Endothelial cell of umbilical vein (primary cell): ENCODE results near the gene DEFB129. TPM values are rescaled to one million over a fixed set of nuclear protein-coding genes. Genes with fewer than 3 reads are reported as not detected.

ENCODE experiments used
- BruUV-seq: library from RNA; stranded (reverse); fragments of 400-500 nt; replicated peaks from 2 replicates; lab custom pipeline; 2021; lab: Mats Ljungman, UMichigan
- CTCF ChIA-PET: fragments of 300-600, 350-600 bp; sonication (Branson Sonifier 250); formaldehyde crosslinking; loops from one replicate; lab custom pipeline; 2021; ENCODE audit warnings: antibody characterized with exemption, inconsistent platforms; lab: Charles Lee
- POLR2A ChIA-PET: fragments of 300-600, 350-600 bp; sonication (Branson Sonifier 250); formaldehyde crosslinking; loops from one replicate; lab custom pipeline; 2021; ENCODE audit warnings: antibody characterized with exemption, inconsistent platforms; lab: Charles Lee
- DNase-seq: peaks from one replicate; pipeline ENCODE4 v3.0.0-alpha.2; 2011; ENCODE audit warnings: low read depth, low spot score
- FAIRE-seq: peaks from 2 replicates; lab custom pipeline; 2011; peaks lifted over from hg19 to GRCh38; lab: Jason Lieb, UNC
- H2AFZ ChIP-seq: 2 replicates; pipeline ENCODE4 v1.6.0; 2012; ENCODE audit warnings: low read depth, low read length, control low read depth, inconsistent platforms
- H3K27ac ChIP-seq: 2 replicates; pipeline ENCODE4 v1.5.1; 2011; ENCODE audit warnings: low read depth, mild to moderate bottlenecking, control low read depth, low read length, moderate library complexity; ENCODE audit not compliant: insufficient read depth
- H3K27me3 ChIP-seq, 2 experiments: 2 replicates each; pipeline versions ENCODE4 v1.6.0 to v1.6.1; 2011; ENCODE audit warnings: low read length in 2 of 2, mixed read lengths in 1 of 2; ENCODE audit not compliant: control insufficient read depth in 2 of 2, insufficient read depth in 2 of 2
- H3K36me3 ChIP-seq, 2 experiments: 2 replicates in 1 of 2; 3 replicates in 1 of 2; pipeline ENCODE4 v1.5.1; 2011; ENCODE audit warnings: low read length in 2 of 2, mild to moderate bottlenecking in 1 of 2, moderate library complexity in 1 of 2; ENCODE audit not compliant: control insufficient read depth in 2 of 2, insufficient read depth in 2 of 2; ENCODE audit errors: extremely low read depth in 1 of 2
- H3K4me1 ChIP-seq: 3 replicates; pipeline ENCODE4 v1.5.1; 2011; ENCODE audit warnings: mild to moderate bottlenecking, low read length; ENCODE audit not compliant: control insufficient read depth, insufficient read depth; ENCODE audit errors: extremely low read depth
- H3K4me2 ChIP-seq: 2 replicates; pipeline ENCODE4 v1.6.1; 2011; ENCODE audit warnings: low read length, control low read depth, mixed read lengths; ENCODE audit not compliant: insufficient read depth
- H3K4me3 ChIP-seq, 3 experiments: fragments of 200-600 bp in 1 of 3; sonication (generic), shearing (Covaris generic) in 1 of 3; replicated peaks in 1 of 3; 2 replicates each; pipeline ENCODE4 v1.5.1; 2011 to 2016; ENCODE audit warnings: control low read depth in 3 of 3, low read length in 3 of 3, mild to moderate bottlenecking in 2 of 3, inconsistent platforms in 1 of 3, low read depth in 1 of 3, moderate library complexity in 1 of 3; ENCODE audit not compliant: insufficient read depth in 1 of 3
- H3K79me2 ChIP-seq: 2 replicates; pipeline ENCODE4 v1.6.0; 2012; ENCODE audit warnings: low read length, inconsistent platforms; ENCODE audit not compliant: control insufficient read depth, insufficient read depth
- H3K9ac ChIP-seq: replicated peaks from 2 replicates; pipeline ENCODE3; 2011; ENCODE audit warnings: low read length, control low read depth; ENCODE audit not compliant: insufficient read depth; ENCODE audit errors: extremely low read depth
- H3K9me1 ChIP-seq: replicated peaks from 3 replicates; pipeline ENCODE4 v1.6.0; 2011; ENCODE audit warnings: mild to moderate bottlenecking, low read length; ENCODE audit not compliant: control insufficient read depth, insufficient read depth; ENCODE audit errors: extremely low read depth
- H3K9me3 ChIP-seq: replicated peaks from 2 replicates; pipeline ENCODE4 v1.5.1; 2012; ENCODE audit warnings: low read length, inconsistent platforms; ENCODE audit not compliant: control insufficient read depth, insufficient read depth
- H4K20me1 ChIP-seq: replicated peaks from 2 replicates; pipeline ENCODE3; 2011; ENCODE audit warnings: mild to moderate bottlenecking, low read length; ENCODE audit not compliant: control insufficient read depth, insufficient read depth; ENCODE audit errors: extremely low read depth
- EZH2 ChIP-seq: IDR thresholded peaks from 2 replicates; pipeline ENCODE4 v1.6.1; 2012; ENCODE audit warnings: borderline replicate concordance, low read depth, mild to moderate bottlenecking, moderate library complexity, low read length, inconsistent platforms; ENCODE audit not compliant: severe bottlenecking
- FOS ChIP-seq: IDR thresholded peaks from 2 replicates; pipeline ENCODE4 v1.6.1; 2011; ENCODE audit warnings: mild to moderate bottlenecking, low read length, moderate library complexity, borderline replicate concordance; ENCODE audit not compliant: insufficient read depth
- POLR2AphosphoS5 ChIP-seq: IDR thresholded peaks from 2 replicates; pipeline ENCODE4 v1.6.1; 2012; ENCODE audit warnings: low read depth, mild to moderate bottlenecking, control low read depth, low read length, moderate library complexity; ENCODE audit not compliant: insufficient read depth
- dilution Hi-C: fragments of 300-500 bp; cut with MboI; formaldehyde crosslinking; loops from one replicate; pipeline ENCODE4 v1.15.0; 2019; ENCODE audit warnings: low sequenced_read_pairs; ENCODE audit not compliant: extremely low pct_ligation_motif_present
- intact Hi-C: fragments of 100-400 bp; cut with micrococcal nuclease; formaldehyde crosslinking; loops from one replicate; pipeline ENCODE4 v1.10.0; 2022
- polyA plus RNA-seq, 4 experiments: library from polyadenylated mRNA; depleted of rRNA in 3 of 4; stranded (reverse) in 3 of 4; unstranded in 1 of 4; fragments of >200 nt; gene quantifications; 2 replicates each; pipeline versions ENCODE4 v1.2.1 to v1.2.3, GENCODE V29; 2011 to 2012; ENCODE audit warnings: missing spikeins in 1 of 4
- total RNA-seq: library from RNA; stranded (reverse); gene quantifications from 2 replicates; pipeline ENCODE4 v1.2.3, GENCODE V29; 2021
- TF ChIP-seq, protein P1 (sequence below), 2 donors: IDR thresholded peaks; 1 replicate in 1 of 2; 2 replicates in 1 of 2; pipeline ENCODE4 v1.5.1; 2011; ENCODE audit warnings: low read length in 2 of 2, mild to moderate bottlenecking in 2 of 2, moderate library complexity in 2 of 2, control low read depth in 1 of 2, inconsistent platforms in 1 of 2, low read depth in 1 of 2; ENCODE audit not compliant: insufficient read depth in 1 of 2; ENCODE audit errors: extremely low read depth in 1 of 2

Gene DEFB129
- total and polyA plus RNA-seq, 2 donors (not counting 3 experiments of a cell fraction or from before 2014, with no cell fraction given): not detected

DNA sequence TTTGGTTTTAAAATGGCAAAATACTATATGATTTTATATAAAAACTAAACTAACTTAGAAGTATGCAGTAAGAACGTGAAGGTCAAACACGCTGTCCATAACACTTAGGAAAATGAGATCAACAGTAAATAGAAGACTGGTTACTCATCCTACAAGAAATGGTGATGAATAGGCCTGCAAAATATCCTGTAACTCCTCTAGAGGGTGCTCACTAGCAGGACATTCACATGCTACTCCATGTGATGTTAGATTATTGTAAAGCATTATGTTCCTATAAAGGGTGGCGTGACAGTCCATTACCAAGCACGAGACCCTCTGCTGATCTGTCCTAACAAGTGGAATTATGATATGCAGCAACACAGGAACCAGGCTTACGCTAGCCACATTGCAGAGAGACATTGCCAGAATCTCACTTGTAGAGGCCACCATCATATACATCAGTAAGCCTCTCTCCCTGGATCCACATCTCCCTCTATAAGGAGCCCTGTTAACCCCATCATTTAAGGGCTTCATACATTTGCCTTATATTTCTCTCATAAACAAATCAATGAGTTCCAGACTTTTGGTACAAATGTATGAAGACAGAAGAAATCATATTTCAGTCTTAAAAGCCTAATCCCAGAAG is 18.0 kb upstream of the DEFB129 start:
- Histone ChIP-seq H3K9me1 (no peaks in the 10 kb centered on the region), H3K79me2 (no peaks in the 10 kb centered on the region), H3K4me3 (no peak overlapping the region), H3K27ac (no peak overlapping the region), H3K27me3 (peaks cover 11 to 22% of the 10 kb centered on the region in 2 experiments), H3K36me3 (no peaks in the 10 kb centered on the region), H3K9ac (no peak overlapping the region), H3K4me2 (no peak overlapping the region), H2AFZ (no peak overlapping the region), H3K9me3 (no peaks in the 10 kb centered on the region), H4K20me1 (no peaks in the 10 kb centered on the region), H3K4me1 (no peaks in the 10 kb centered on the region)
- TF ChIP-seq, protein P1, sequence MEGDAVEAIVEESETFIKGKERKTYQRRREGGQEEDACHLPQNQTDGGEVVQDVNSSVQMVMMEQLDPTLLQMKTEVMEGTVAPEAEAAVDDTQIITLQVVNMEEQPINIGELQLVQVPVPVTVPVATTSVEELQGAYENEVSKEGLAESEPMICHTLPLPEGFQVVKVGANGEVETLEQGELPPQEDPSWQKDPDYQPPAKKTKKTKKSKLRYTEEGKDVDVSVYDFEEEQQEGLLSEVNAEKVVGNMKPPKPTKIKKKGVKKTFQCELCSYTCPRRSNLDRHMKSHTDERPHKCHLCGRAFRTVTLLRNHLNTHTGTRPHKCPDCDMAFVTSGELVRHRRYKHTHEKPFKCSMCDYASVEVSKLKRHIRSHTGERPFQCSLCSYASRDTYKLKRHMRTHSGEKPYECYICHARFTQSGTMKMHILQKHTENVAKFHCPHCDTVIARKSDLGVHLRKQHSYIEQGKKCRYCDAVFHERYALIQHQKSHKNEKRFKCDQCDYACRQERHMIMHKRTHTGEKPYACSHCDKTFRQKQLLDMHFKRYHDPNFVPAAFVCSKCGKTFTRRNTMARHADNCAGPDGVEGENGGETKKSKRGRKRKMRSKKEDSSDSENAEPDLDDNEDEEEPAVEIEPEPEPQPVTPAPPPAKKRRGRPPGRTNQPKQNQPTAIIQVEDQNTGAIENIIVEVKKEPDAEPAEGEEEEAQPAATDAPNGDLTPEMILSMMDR (IDR thresholded peaks at IDR 0.05; ENCODE audit: extremely low read depth in 1 of 2, insufficient read depth in 1 of 2, low read depth in 1 of 2, low read length in 2 of 2): peak; percentile 31 to 50
- no peak for TF ChIP-seq EZH2
- TF ChIP-seq FOS: peak; percentile 8
- TF ChIP-seq POLR2AphosphoS5: no peak
- FAIRE-seq: peak; percentile 71
- peak; percentile 66 for DNase-seq
- no TSS peak for BruUV-seq
- ChIA-PET CTCF (interaction anchor here (0.8 to 2.5 kb wide), 3 partner anchors 57 to 121 kb away, joined by 5 to 19 read pairs (median 9); no protein-coding TSS in a partner anchor), POLR2A (no interaction called here)
- dilution Hi-C loops (no loop called here), intact Hi-C loops (loop anchor here (1.0 to 5.0 kb wide), 3 partner anchors 58 to 138 kb away; partner anchors contain the start of gene NRSN2)
